Transverse colon (tissue), 4 donors: ENCODE results near the gene CD14.

Source experiments
- CTCF ChIP-seq, 5 experiments: fragments of 200-600 bp in 3 of 5; fragments of 450-650 bp in 2 of 5; sonication (generic) in 3 of 5; IDR thresholded peaks; 1 replicate in 2 of 5; 2 replicates in 3 of 5; pipeline ENCODE4 v1.5.1; 2016 to 2017; ENCODE audit warnings: antibody characterized with exemption in 5 of 5, inconsistent platforms in 3 of 5, mild to moderate bottlenecking in 2 of 5, moderate library complexity in 1 of 5
- POLR2A ChIP-seq: fragments of 450-650 bp; IDR thresholded peaks from one replicate; pipeline ENCODE4 v1.6.1; 2016; ENCODE audit warnings: antibody characterized with exemption, mild to moderate bottlenecking, moderate library complexity
- POLR2AphosphoS5 ChIP-seq, 3 donors: sonication (generic); formaldehyde crosslinking; IDR thresholded peaks; one replicate each; pipeline ENCODE4 v1.6.1; 2016; ENCODE audit warnings: antibody characterized with exemption in 3 of 3

- TF ChIP-seq CTCF (IDR thresholded peaks at IDR 0.05) (no peak), POLR2A (no peak), POLR2AphosphoS5 (IDR thresholded peaks at IDR 0.05) (no peak)
These were observed 2.5 kb downstream of the CD14 start for GRCh38 chr5:140630292-140631035.
